SJCRH30 (cell line): ENCODE measurements around the gene TMIGD2. TPM values are rescaled to one million over a fixed set of nuclear protein-coding genes. Genes with fewer than 3 reads are reported as not detected.
"Not testable (repeated sequence)": the region's sequence is repeated elsewhere in the genome, so short reads cannot be mapped to it uniquely, and the experiment has no call there.

ENCODE experiments used
- DNase-seq, 2 experiments: peaks; one replicate each; pipeline ENCODE4 v3.0.0-alpha.2; 2015 to 2020
- H3K27ac ChIP-seq: fragments of 250-450 bp; sonication (Bioruptor Pico); 2 replicates; pipeline ENCODE4 v1.5.1; 2020; ENCODE audit warnings: mild to moderate bottlenecking, moderate library complexity
- H3K27me3 ChIP-seq: fragments of 250-450 bp; sonication (Bioruptor Pico); 2 replicates; pipeline ENCODE4 v1.5.1; 2020; ENCODE audit warnings: mild to moderate bottlenecking, moderate library complexity
- H3K36me3 ChIP-seq: fragments of 250-450 bp; sonication (Bioruptor Pico); 2 replicates; pipeline ENCODE4 v1.5.1; 2020; ENCODE audit warnings: mild to moderate bottlenecking, moderate library complexity
- H3K4me1 ChIP-seq: fragments of 250-450 bp; sonication (Bioruptor Pico); 2 replicates; pipeline ENCODE4 v1.5.1; 2020; ENCODE audit warnings: mild to moderate bottlenecking, moderate library complexity
- H3K4me3 ChIP-seq: fragments of 250-450 bp; sonication (Bioruptor Pico); 2 replicates; pipeline ENCODE4 v1.5.1; 2020; ENCODE audit warnings: mild to moderate bottlenecking, moderate library complexity
- H3K9me3 ChIP-seq: fragments of 250-450 bp; sonication (Bioruptor Pico); replicated peaks from 2 replicates; pipeline ENCODE4 v1.5.1; 2020; ENCODE audit warnings: mild to moderate bottlenecking, moderate library complexity
- total RNA-seq: library from RNA; depleted of rRNA; stranded (reverse); fragments of >200 nt; shearing (Covaris generic); gene quantifications from 2 replicates; pipeline ENCODE4 v1.2.3, GENCODE V29; 2014

Gene TMIGD2
- total RNA-seq, 1 experiment from 2014 or later, result 1.5 TPM

DNA sequence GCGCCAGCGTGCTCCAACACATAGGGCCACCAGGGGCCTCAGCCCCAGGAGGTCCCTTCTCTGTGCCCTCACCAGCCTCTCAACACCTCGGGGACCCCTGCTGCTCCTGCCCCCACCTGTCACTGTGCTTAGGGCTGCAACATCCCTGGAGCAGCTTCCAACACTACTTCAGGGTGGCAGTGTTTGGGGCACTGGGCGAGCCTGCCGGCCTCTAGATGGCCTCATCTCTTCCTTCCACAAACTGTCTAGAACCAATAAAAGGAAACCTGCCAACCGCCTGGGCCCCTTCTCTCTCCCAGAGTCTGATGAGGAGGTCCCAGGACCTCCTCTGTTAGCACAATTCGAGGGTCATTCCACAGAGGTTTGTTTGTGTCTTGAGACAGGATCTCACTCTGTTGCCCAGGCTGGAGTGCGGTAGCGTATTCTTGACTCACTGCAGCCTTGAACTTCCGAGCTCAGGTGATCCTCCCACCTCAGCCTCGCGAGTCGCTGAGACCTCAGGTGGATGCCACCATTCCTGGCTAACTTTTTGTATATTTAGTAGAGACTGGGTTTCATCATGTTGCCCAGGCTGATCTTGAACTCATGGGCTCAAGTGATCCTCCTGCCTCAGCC, 33.3 kb downstream of the TMIGD2 start:
- Histone ChIP-seq H3K36me3 (peaks cover 7% of the 10 kb centered on the region), H3K4me1 (no peaks in the 10 kb centered on the region), H3K9me3 (no peaks in the 10 kb centered on the region), H3K4me3 (no peak overlapping the region), H3K27ac (no peak overlapping the region), H3K27me3 (no peaks in the 10 kb centered on the region)
- DNase-seq, result no peak

DNA sequence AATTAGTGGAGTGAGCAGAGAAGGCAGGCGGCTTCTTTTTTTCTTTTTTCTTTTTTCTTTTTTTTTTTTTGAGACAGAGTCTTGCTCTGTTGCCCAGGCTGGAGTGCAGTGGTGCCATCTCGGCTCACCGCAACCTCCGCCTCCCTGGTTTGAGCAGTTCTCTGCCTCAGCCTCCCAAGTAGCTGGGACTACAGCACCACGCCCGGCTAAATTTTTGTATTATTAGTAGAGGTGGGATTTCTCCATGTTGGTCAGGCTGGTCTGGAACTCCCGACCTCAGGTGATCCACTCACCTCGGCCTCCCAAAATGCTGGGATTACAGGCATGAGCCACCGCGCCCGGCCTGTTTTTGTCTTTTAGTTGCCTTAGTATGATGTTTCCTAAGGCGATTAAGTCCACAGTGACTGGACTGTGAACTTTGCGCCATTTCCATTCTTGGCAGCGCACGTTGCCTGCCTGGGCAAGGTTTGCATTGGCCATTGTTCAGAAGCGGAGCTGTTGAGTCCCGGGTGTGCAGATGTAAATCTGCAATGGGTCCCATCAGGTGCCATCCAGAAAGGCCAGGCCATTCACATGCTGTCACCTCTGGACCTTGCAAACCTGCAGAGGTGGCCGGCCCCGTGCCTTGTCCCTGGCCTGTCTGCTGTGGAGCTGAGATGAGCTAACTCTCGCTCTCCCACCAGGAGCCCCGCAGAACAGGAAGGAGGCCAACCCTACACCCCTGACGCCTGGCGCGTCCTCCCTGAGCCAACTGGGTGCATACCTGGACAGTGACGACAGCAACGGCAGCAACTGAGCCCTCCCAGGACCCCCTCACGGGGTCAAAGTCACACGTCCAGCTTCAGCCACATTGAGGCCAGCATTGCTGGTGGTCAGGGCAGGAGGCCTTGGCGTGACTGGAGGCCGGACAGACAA, 34.0 kb downstream of the TMIGD2 start:
- H3K4me1 ChIP-seq, result no peaks in the 10 kb centered on the region
- peaks cover 7% of the 10 kb centered on the region for H3K36me3 ChIP-seq
- no peak overlapping the region for H3K27ac ChIP-seq
- no peaks in the 10 kb centered on the region for H3K27me3 ChIP-seq
- no peaks in the 10 kb centered on the region for H3K9me3 ChIP-seq
- DNase-seq, result no peak
- no peak overlapping the region for H3K4me3 ChIP-seq

DNA sequence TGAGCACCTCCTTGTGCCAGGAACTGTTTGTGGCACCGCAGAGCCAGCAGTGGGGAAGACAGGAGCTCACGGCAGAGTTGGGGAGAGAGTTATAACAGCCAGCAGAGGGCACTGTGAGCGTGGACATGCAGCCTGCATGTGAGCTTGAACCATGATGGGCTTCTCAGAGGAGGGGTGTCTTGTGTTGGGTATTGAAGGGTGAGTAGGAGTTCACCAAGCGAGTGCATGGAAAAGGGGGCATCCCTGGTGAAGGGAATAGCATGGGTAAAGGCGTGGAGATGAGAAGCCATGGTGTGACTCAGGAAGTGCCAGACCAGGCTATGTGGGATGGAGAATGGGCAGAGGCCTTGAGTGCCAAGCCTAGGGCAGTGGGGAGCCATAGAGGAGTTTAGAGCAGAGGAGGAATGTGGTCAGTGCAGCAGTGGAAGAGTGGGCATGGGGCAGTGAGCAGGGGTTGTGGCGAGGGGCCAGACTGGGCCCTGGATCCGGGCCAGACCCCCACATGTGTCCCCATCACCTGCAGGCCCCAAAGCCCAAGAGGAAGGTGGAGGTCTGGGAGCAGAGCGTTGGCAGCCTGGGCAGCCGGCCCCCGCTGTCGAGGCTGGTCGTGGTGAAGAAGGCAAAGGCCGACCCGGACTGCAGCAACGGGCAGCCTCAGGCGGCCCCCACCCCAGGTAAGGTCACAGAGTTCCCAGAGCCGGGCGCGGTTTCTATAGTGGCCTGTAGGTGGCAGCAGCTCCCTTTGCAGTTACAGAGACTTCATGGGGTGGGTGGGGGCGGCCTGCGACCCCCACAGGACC, 34.9 kb downstream of the TMIGD2 start:
- H3K4me3 ChIP-seq, result no peak overlapping the region
- DNase-seq, result peak; percentile 75 to 85

DNA sequence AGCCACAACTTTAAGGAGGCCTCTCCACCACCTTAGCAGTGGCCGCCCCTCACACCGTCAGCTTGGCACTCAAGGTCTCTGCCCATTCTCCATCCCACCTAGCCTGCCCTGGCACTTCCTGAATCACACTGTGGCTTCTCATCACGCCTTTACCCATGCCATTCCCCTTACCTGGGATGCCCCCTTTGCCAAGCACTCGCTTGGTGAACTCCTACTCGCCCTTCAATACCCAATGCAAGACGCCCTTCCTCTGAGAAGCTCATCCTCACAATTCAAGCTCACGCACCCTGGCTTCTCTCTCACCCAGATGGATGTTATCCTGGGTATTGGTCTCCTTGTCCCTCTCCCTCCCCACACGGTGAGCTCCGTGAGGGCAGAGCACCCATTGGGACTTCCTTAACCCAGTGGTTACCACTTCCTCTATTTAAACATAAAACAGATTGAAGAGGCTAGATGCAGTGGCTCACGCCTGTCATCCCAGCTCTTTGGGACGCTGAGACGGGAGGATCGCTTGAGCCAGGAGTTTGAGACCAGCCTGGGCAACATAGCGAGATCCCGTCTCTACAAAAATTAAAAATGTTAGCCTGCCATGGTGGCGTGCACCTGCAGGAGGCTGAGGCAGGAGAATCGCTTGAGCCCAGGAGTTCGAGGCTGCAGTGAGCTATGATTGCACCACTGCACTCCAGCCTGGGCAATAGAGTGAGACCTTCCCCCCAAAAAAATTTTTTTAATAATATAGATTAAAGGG, 35.8 kb downstream of the TMIGD2 start:
- Histone ChIP-seq H3K4me3 (no peak overlapping the region), H3K27ac (no peak overlapping the region), H3K4me1 (no peaks in the 10 kb centered on the region), H3K36me3 (peaks cover 3% of the 10 kb centered on the region), H3K27me3 (no peaks in the 10 kb centered on the region), H3K9me3 (no peaks in the 10 kb centered on the region)
- no peak for DNase-seq

More for the DNA sequence above, 34.9 kb downstream of the TMIGD2 start:
- H3K4me1 ChIP-seq, result no peaks in the 10 kb centered on the region
- H3K36me3 ChIP-seq, result peaks cover 7% of the 10 kb centered on the region
- no peaks in the 10 kb centered on the region for H3K27me3 ChIP-seq
- H3K9me3 ChIP-seq, result no peaks in the 10 kb centered on the region
- H3K27ac ChIP-seq, result no peak overlapping the region

DNA sequence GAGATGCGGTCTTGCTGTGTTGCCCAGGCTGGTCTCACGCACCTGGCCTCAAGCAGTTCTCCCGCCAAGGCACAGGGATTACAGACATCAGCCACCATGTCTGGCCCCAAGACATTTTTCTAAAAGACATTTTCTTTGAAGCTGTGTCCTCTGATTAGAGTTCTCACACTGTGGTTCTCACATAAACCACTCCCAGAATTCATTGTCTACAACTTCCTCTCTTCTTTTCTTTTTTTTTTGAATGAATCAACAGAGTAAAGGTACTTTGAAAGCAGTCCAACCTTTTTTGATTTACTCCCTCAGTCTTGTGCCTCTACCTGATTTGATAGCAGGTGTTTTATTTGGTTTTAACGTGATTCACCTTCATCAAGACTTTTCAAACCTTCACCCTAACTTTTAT, 37.4 kb downstream of the TMIGD2 start:
- Histone ChIP-seq H3K4me1 (no peaks in the 10 kb centered on the region), H3K4me3 (no peak overlapping the region), H3K27ac (no peak overlapping the region), H3K9me3 (no peaks in the 10 kb centered on the region), H3K27me3 (no peaks in the 10 kb centered on the region), H3K36me3 (peaks cover 2% of the 10 kb centered on the region; the same call in 1 of the 2 replicates)
- no peak for DNase-seq

DNA sequence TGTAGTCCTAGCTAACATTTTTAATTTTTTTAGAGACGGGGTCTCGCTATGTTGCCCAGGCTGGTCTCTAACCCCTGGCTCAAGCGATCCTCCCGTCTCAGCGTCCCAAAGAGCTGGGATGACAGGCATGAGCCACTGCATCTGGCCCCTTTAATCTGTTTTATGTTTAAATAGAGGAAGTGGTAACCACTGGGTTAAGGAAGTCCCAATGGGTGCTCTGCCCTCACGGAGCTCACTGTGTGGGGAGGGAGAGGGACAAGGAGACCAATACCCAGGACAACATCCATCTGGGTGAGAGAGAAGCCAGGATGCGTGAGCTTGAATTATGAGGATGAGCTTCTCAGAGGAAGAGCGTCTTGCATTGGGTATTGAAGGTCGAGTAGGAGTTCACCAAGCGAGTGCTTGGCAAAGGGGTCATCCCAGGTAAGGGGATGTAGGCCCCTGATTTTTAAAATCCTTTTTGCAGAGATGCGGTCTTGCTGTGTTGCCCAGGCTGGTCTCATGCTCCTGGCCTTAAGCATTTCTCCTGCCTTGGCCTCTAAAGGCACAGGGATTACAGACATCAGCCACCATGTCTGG, 41.5 kb downstream of the TMIGD2 start:
- no peaks in the 10 kb centered on the region for H3K4me1 ChIP-seq
- peaks cover 4% of the 10 kb centered on the region; the same call in 1 of the 2 replicates for H3K36me3 ChIP-seq
- no peak overlapping the region for H3K27ac ChIP-seq
- DNase-seq, result no peak
- H3K27me3 ChIP-seq, result no peaks in the 10 kb centered on the region
- H3K9me3 ChIP-seq, result no peaks in the 10 kb centered on the region
- no peak overlapping the region for H3K4me3 ChIP-seq

DNA sequence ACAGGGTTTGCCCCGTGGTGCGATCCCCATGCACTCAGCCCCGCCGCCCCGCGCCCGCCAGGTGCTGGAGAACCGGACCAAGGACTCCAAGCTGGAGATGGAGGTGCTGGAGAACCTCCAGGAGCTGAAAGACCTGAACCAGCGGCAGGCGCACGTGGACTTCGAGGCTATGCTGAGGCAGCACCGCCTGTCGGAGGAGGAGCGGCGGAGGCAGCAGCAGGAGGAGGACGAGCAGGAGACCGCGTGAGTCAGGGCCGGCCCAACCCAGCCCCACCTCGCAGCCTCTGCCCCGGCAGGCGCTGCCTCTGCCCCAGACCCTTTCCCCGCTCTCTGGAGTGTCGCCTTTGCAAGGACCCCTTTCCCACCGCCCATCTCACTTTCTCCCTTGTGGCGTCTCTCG, 44.0 kb downstream of the TMIGD2 start:
- H3K4me3 ChIP-seq, result no peak overlapping the region
- no peaks in the 10 kb centered on the region for H3K9me3 ChIP-seq
- H3K27ac ChIP-seq, result no peak overlapping the region
- no peaks in the 10 kb centered on the region for H3K4me1 ChIP-seq
- H3K36me3 ChIP-seq, result peaks cover 27% of the 10 kb centered on the region
- DNase-seq, result no peak
- H3K27me3 ChIP-seq, result no peaks in the 10 kb centered on the region

DNA sequence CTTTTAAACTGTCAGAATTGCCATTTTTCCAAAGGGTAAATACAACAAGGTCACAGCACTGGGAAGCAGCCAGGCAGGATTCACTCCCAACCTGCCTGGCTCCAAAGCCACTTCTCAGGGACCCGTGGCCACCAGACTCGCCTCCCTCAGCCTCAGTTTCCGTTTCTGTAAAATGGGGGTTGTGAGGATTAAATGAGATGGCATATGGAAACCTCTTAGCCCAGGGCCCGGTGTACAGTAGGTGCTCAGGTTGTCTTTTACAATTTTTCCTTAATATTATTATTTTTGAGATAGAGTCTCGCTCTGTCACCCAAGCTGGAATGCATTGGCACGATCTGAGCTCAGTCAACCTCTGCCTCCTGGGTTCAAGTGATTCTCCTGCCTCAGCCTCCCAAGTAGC, 45.2 kb downstream of the TMIGD2 start:
- no peaks in the 10 kb centered on the region for H3K27me3 ChIP-seq
- H3K4me3 ChIP-seq, result no peak overlapping the region
- H3K36me3 ChIP-seq, result peaks cover 33% of the 10 kb centered on the region
- H3K9me3 ChIP-seq, result no peaks in the 10 kb centered on the region
- DNase-seq, result no peak
- no peak overlapping the region for H3K27ac ChIP-seq
- H3K4me1 ChIP-seq, result no peaks in the 10 kb centered on the region

DNA sequence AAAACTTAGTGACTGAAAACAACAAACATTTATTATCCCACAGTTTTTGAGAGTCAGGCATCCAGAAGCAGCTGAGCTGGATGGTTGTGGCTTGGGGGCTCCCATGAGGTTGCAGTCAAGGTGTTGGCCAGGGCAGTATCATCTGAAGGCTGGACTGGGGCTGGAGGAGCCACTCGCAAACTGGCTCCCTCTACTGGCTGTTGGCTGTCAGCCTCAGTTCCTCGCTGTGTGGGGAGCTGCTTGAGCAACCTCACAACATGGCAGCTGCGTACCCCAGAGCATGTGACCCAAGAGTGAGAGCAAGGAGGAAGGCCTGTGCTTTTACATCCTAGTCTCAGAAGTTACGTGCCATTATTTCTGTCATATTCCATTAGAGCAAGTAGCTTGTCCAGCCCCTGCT, 45.6 kb downstream of the TMIGD2 start:
- Histone ChIP-seq H3K9me3 (no peaks in the 10 kb centered on the region), H3K27me3 (no peaks in the 10 kb centered on the region), H3K27ac (no peak overlapping the region), H3K4me1 (no peaks in the 10 kb centered on the region), H3K4me3 (no peak overlapping the region), H3K36me3 (peaks cover 38% of the 10 kb centered on the region)
- DNase-seq, result no peak

DNA sequence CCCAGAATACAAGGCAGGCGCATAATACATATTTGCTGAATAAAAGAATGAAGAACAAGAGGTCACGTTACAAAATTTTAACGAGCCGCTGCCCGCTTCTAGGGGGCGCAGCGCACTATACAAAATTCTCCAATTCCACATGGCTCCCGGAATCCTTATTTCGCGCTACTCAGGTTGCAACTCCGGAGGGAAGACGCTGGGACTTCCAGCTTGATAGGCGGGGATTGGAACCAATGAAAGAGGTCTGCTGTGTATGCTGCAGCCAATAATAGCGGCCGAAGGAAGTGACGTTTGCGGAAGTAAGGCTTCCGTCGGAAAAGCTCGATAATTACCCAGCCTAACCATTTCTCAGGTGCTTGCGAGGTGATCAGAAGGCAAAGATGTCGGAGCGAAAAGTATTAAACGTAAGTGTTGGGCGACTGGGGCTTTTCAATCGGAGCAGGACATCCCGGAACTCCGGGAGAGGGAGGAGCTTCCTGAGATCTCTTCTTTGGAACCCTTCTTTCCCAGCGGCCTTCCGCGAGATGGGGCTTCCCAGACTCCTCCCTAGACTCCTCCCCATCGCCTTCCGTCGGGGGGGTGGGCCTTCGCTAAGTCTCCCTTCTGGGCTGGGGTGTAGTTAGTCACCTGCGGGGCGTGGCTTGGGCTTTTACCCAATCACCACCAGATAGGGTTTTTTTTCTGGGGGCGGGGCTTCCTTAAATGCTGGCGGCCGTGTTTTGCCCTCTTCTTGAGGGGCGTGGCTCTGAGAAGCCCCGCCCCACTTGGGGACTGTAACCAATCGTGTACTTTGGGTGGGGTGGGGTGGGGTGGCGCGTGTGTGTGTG, 55.2 kb downstream of the TMIGD2 start, which contains the start of gene YJU2:
Gene YJU2, plus strand, starts transcription at position 314 of the 827 bp plus-strand sequence. Its CDS starts 67 bp downstream, at position 381.
- H3K36me3 ChIP-seq, result peaks cover 15% of the 10 kb centered on the region
- peak within 1 kb of the TSS; percentile 75 for H3K4me3 ChIP-seq
- peak within 1 kb of the TSS; percentile 84 for H3K27ac ChIP-seq
- H3K9me3 ChIP-seq, result no peaks in the 10 kb centered on the region; the same call in 1 of the 2 replicates
- peak; percentile 100 for DNase-seq
- peaks cover 3% of the 10 kb centered on the region; the same call in 1 of the 2 replicates for H3K4me1 ChIP-seq
- no peaks in the 10 kb centered on the region for H3K27me3 ChIP-seq

DNA sequence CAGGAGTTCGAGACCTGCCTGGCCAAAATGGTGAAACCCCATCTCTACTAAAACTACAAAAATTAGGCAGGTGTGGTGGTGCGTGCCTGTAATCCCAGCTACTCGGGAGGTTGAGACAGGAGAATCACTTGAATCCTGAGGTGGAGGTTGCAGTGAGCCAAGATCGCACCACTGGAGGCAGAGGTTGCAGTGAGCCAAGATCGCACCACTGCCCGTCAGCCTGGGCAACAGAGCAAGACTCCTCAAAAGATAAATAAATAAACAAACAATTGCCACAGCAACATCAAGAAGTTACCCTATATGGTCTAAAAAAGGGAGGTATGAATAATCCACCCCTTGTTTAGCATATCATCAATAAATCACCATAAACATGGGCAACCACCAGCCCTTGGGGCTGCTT, 56.3 kb downstream of the TMIGD2 start:
- not testable (repeated sequence) for H3K27me3 ChIP-seq, H3K4me3 ChIP-seq, H3K4me1 ChIP-seq, H3K9me3 ChIP-seq, DNase-seq, H3K27ac ChIP-seq, H3K36me3 ChIP-seq
